HepG2 (cell line): ENCODE measurements around the gene MTCL1. TPM values are rescaled to one million over a fixed set of nuclear protein-coding genes. Genes with fewer than 3 reads are reported as not detected.

Experiments
- ATAC-seq: fragments of 200-7000 bp; cut with Tn5 transposase; 3 replicates; pipeline ENCODE4 v1.9.1; 2020; ENCODE audit warnings: mild to moderate bottlenecking, moderate library complexity
- BruUV-seq: library from RNA; stranded (reverse); fragments of 400-500 nt; replicated peaks from 2 replicates; lab custom pipeline; 2021; lab: Mats Ljungman, UMichigan
- CTCF ChIA-PET: fragments of 300-600 bp; formaldehyde crosslinking; extraction: SDS; loops from one replicate; lab custom pipeline; 2021; ENCODE audit warnings: low total read pairs, inconsistent platforms, low intra/inter-chr PET ratio; lab: Yijun Ruan, JAX
- POLR2A ChIA-PET: fragments of 350-600 bp; sonication (Branson Sonifier 250); formaldehyde crosslinking; loops from one replicate; lab custom pipeline; 2020; ENCODE audit warnings: antibody characterized with exemption, inconsistent platforms; lab: Yijun Ruan, JAX
- DNase-seq: peaks from one replicate; pipeline ENCODE4 v3.0.0-alpha.2; 2015; ENCODE audit warnings: low spot score
- FAIRE-seq: peaks from 3 replicates; lab custom pipeline; 2011; peaks lifted over from hg19 to GRCh38; lab: Jason Lieb, UNC
- H2AFZ ChIP-seq: one replicate; pipeline ENCODE4 v1.6.1; 2011; ENCODE audit warnings: low read length, inconsistent platforms
- H3K27ac ChIP-seq: fragments of 300-600 bp; 3 replicates; pipeline ENCODE4 v1.8.0; 2011; ENCODE audit warnings: mixed run types, mild to moderate bottlenecking, mixed read lengths, low read length, inconsistent platforms; ENCODE audit not compliant: insufficient read depth; ENCODE audit errors: extremely low read length
- H3K27me3 ChIP-seq, 2 experiments: fragments of 200-600 bp in 1 of 2; 2 replicates in 1 of 2; 3 replicates in 1 of 2; pipeline versions ENCODE4 v1.6.0 to v1.8.0; 2011; ENCODE audit warnings: low read length in 2 of 2, mild to moderate bottlenecking in 2 of 2, moderate library complexity in 2 of 2, inconsistent platforms in 1 of 2; ENCODE audit not compliant: insufficient read depth in 2 of 2, control insufficient read depth in 1 of 2
- H3K36me3 ChIP-seq, 2 experiments: fragments of 200-600 bp in 1 of 2; replicated peaks in 1 of 2; 2 replicates in 1 of 2; 3 replicates in 1 of 2; pipeline versions ENCODE4 v1.5.1 to v1.8.0; 2011; ENCODE audit warnings: low read length in 2 of 2, inconsistent platforms in 1 of 2; ENCODE audit not compliant: insufficient read depth in 2 of 2, control insufficient read depth in 1 of 2
- H3K4me1 ChIP-seq: 2 replicates; pipeline ENCODE4 v1.5.1; 2012; ENCODE audit warnings: low read length, inconsistent platforms; ENCODE audit not compliant: insufficient read depth
- H3K4me2 ChIP-seq: 2 replicates; pipeline ENCODE4 v1.6.0; 2011; ENCODE audit warnings: low read depth, low read length, inconsistent platforms
- H3K4me3 ChIP-seq, 3 experiments: fragments of 200-600 bp in 1 of 3; sonication (generic), shearing (Covaris generic) in 1 of 3; replicated peaks in 1 of 3; 2 replicates each; pipeline ENCODE4 v1.5.1; 2011 to 2016; ENCODE audit warnings: low read length in 3 of 3, inconsistent platforms in 2 of 3, low read depth in 2 of 3, mild to moderate bottlenecking in 2 of 3, control low read depth in 1 of 3, mixed read lengths in 1 of 3; ENCODE audit not compliant: insufficient read depth in 1 of 3
- H3K79me2 ChIP-seq: one replicate; pipeline ENCODE4 v1.6.1; 2011; ENCODE audit warnings: low read length, inconsistent platforms; ENCODE audit not compliant: insufficient read depth
- H3K9ac ChIP-seq: 2 replicates; pipeline ENCODE4 v1.6.0; 2011; ENCODE audit warnings: mild to moderate bottlenecking, low read depth, low read length, inconsistent platforms; ENCODE audit not compliant: insufficient read depth
- H3K9me3 ChIP-seq: 2 replicates; pipeline ENCODE4 v1.5.1; 2012; ENCODE audit warnings: mild to moderate bottlenecking, low read length
- H4K20me1 ChIP-seq: 2 replicates; pipeline ENCODE4 v1.6.0; 2011; ENCODE audit warnings: inconsistent platforms, mild to moderate bottlenecking, low read length, moderate library complexity; ENCODE audit not compliant: insufficient read depth
- ARNT2 ChIP-seq: sonication (generic); formaldehyde crosslinking; IDR thresholded peaks from 2 replicates; pipeline ENCODE4 v1.8.0; 2022; ENCODE audit warnings: mild to moderate bottlenecking, low read depth, missing genetic modification reagents, moderate library complexity
- GZF1 ChIP-seq: sonication (generic); formaldehyde crosslinking; IDR thresholded peaks from 2 replicates; pipeline ENCODE4 v1.5.1; 2020; ENCODE audit warnings: mild to moderate bottlenecking, missing genetic modification reagents
- KDM2A ChIP-seq: sonication (generic); formaldehyde crosslinking; IDR thresholded peaks from 2 replicates; pipeline ENCODE4 v1.4.0; 2020; ENCODE audit warnings: low read depth, missing genetic modification reagents, borderline replicate concordance
- NFATC3 ChIP-seq: sonication (generic); formaldehyde crosslinking; IDR thresholded peaks from 2 replicates; pipeline ENCODE4 v1.5.1; 2020; ENCODE audit warnings: mild to moderate bottlenecking, missing genetic modification reagents
- NRL ChIP-seq: sonication (generic); formaldehyde crosslinking; IDR thresholded peaks from 2 replicates; pipeline ENCODE4 v1.5.0; 2020; ENCODE audit warnings: missing genetic modification reagents, mild to moderate bottlenecking, moderate library complexity, borderline replicate concordance
- PREB ChIP-seq: sonication (generic); formaldehyde crosslinking; IDR thresholded peaks from 2 replicates; pipeline ENCODE4 v1.4.0; 2020; ENCODE audit warnings: missing genetic modification reagents
- REST ChIP-seq, 2 experiments: IDR thresholded peaks; 2 replicates each; pipeline ENCODE4 v1.6.1; 2011 to 2012; ENCODE audit warnings: low read length in 2 of 2, borderline replicate concordance in 1 of 2, low read depth in 1 of 2, mild to moderate bottlenecking in 1 of 2, moderate library complexity in 1 of 2
- SRSF1 ChIP-seq: fragments of 200-400 bp; formaldehyde crosslinking; optimal IDR thresholded peaks from 2 replicates; pipeline ENCODE3; 2017; ENCODE audit warnings: mild to moderate bottlenecking, low read depth, low read length, moderate library complexity
- ZNF619 ChIP-seq: sonication (generic); formaldehyde crosslinking; IDR thresholded peaks from 2 replicates; pipeline ENCODE4 v1.4.0; 2020; ENCODE audit warnings: mild to moderate bottlenecking, missing genetic modification reagents
- ZNF83 ChIP-seq: sonication (generic); formaldehyde crosslinking; IDR thresholded peaks from 2 replicates; pipeline ENCODE4 v1.4.0; 2020; ENCODE audit warnings: missing genetic modification reagents, mild to moderate bottlenecking, borderline replicate concordance
- WGBS: methylation state at CpG from one replicate; pipeline ENCODE4 v1.1.6; 2017; ENCODE audit warnings: low lambda C conversion rate; 5-methylcytosine and 5-hydroxymethylcytosine counted together
- in situ Hi-C: cut with HindIII; loops from 2 replicates; pipeline ENCODE4 v1.10.0; 2017; ENCODE audit warnings: low pct_unique_long_range_greater_than_20kb; ENCODE audit not compliant: extremely low pct_ligation_motif_present
- intact Hi-C: fragments of 100-400 bp; cut with micrococcal nuclease; formaldehyde crosslinking; loops from one replicate; pipeline ENCODE4 v1.10.0; 2022; ENCODE audit not compliant: unreplicated experiment
- polyA plus RNA-seq, 8 experiments: library from polyadenylated mRNA; depleted of rRNA in 3 of 8; stranded (reverse) in 7 of 8; unstranded in 1 of 8; fragments of >200 nt; fragmentation: Illumina TruSeq in 4 of 8; extraction: Trizol in 4 of 8; gene quantifications; 2 replicates each; pipeline versions ENCODE4 v1.2.1 to v1.2.3, GENCODE V29; 2011 to 2016; ENCODE audit warnings: low read depth in 4 of 8, missing spikeins in 1 of 8, mixed read lengths in 1 of 8; ENCODE audit not compliant: insufficient read depth in 1 of 8
- total RNA-seq, 5 experiments: library from RNA; depleted of rRNA; stranded (reverse); fragments of >200 nt; fragmentation: Illumina TruSeq; extraction: Trizol; gene quantifications; 2 replicates each; pipeline ENCODE4 v1.2.3, GENCODE V29; 2016; ENCODE audit warnings: low read depth in 1 of 5

Gene MTCL1
- total and polyA plus RNA-seq, 2 of the 13 experiments (the other 11 are each of a cell fraction or from before 2014, with no cell fraction given) = 3.1 to 3.2 TPM

GRCh38 chr18:8695932-8696517 is 9.3 kb upstream of the MTCL1 start:
- no peak for ATAC-seq
- BruUV-seq = no TSS peak
- in situ Hi-C loops (no loop called here), intact Hi-C loops (loop anchor here (1.0 to 5.0 kb wide), 3 partner anchors 186 to 292 kb away; no protein-coding TSS in a partner anchor)
- Histone ChIP-seq H2AFZ (no peak overlapping the region), H3K27me3 (peaks cover 0 to 3% of the 10 kb centered on the region in 2 experiments; a peak in 2 of 5 replicates), H3K79me2 (no peaks in the 10 kb centered on the region), H3K4me3 (no peak overlapping the region), H3K27ac (no peak overlapping the region), H3K36me3 (no peaks in the 10 kb centered on the region), H3K4me1 (no peaks in the 10 kb centered on the region), H3K9me3 (no peaks in the 10 kb centered on the region), H3K4me2 (no peak overlapping the region), H4K20me1 (no peaks in the 10 kb centered on the region), H3K9ac (no peak overlapping the region)
- no peak for FAIRE-seq
- POLR2A ChIA-PET = no interaction called here
- WGBS = 2% methylated on average over 3 of the region's 3 CpGs
- DNase-seq = no peak
- CTCF ChIA-PET = interaction anchor here (1.1 to 2.9 kb wide), 3 partner anchors 42 to 292 kb away, joined by 5 to 14 read pairs (median 14); no protein-coding TSS in a partner anchor
- no peak for TF ChIP-seq NFATC3 (CRISPR knock-in tag)
- TF ChIP-seq REST (IDR thresholded peaks at IDR 0.05; ENCODE audit: borderline replicate concordance in 1 of 2, low read depth in 1 of 2, low read length in 2 of 2) = no peak
- TF ChIP-seq GZF1 (CRISPR knock-in tag) = no peak
- no peak for TF ChIP-seq SRSF1
- no peak for TF ChIP-seq KDM2A (CRISPR knock-in tag)
- TF ChIP-seq ZNF619 = no peak
- no peak for TF ChIP-seq ARNT2 (CRISPR knock-in tag)
- no peak for TF ChIP-seq ZNF83 (CRISPR knock-in tag)
- TF ChIP-seq PREB (CRISPR knock-in tag) = no peak
- no peak for TF ChIP-seq NRL (CRISPR knock-in tag)
